D721Med (cell line): Measurements from ENCODE around the gene COMMD2.

Experiments
- DNase-seq: peaks from one replicate; pipeline ENCODE4 v3.0.0; 2011; ENCODE audit warnings: low spot score; ENCODE audit not compliant: insufficient read length
- FAIRE-seq: peaks from 2 replicates; lab custom pipeline; 2011; peaks lifted over from hg19 to GRCh38; lab: Jason Lieb, UNC
- CTCF ChIP-seq: IDR thresholded peaks from 2 replicates; pipeline ENCODE4 v1.5.1; 2012; ENCODE audit warnings: mild to moderate bottlenecking, control low read depth; ENCODE audit not compliant: insufficient read depth; ENCODE audit errors: missing control alignments

Gene COMMD2

GRCh38 chr3:149764302-149764701, 12.0 kb upstream of the COMMD2 start:
- no peak for DNase-seq
- no peak for TF ChIP-seq CTCF
- FAIRE-seq: no peak

GRCh38 chr3:149763565-149764195, 11.4 kb upstream of the COMMD2 start:
- TF ChIP-seq CTCF: no peak
- FAIRE-seq (no peak), DNase-seq (no peak)

- FAIRE-seq (no peak), DNase-seq (no peak)
- no peak for TF ChIP-seq CTCF
Measured at GRCh38 chr3:149753717-149754116, 1.4 kb upstream of the COMMD2 start.

- no peak for FAIRE-seq
- no peak for DNase-seq
- TF ChIP-seq CTCF: no peak
Measured at GRCh38 chr3:149752788-149753136, 473 bp upstream of the COMMD2 start.

- FAIRE-seq: no peak
- TF ChIP-seq CTCF: no peak
- DNase-seq: no peak
Measured at GRCh38 chr3:149751551-149751950, 738 bp downstream of the COMMD2 start.

- FAIRE-seq (no peak), DNase-seq (no peak)
- TF ChIP-seq CTCF: no peak
Measured at GRCh38 chr3:149744606-149745005, 7.7 kb downstream of the COMMD2 start.

- DNase-seq (no peak), FAIRE-seq (no peak)
- TF ChIP-seq CTCF: no peak
Measured at GRCh38 chr3:149744151-149744550, 8.1 kb downstream of the COMMD2 start.
